Erythroblast (primary cell): ENCODE results near the gene EPOP.
"Not testable (repeated sequence)": the region's sequence is repeated elsewhere in the genome, so short reads cannot be mapped to it uniquely, and the experiment has no call there.

Experiments used
- DNase-seq, 2 experiments: peaks; one replicate each; lab custom pipeline; 2025; lab: John Stamatoyannopoulos, UW
- GATA1 ChIP-seq: IDR thresholded peaks from 2 replicates; pipeline ENCODE4 v1.6.1; 2011; ENCODE audit warnings: low read depth, mild to moderate bottlenecking, control low read depth, low read length, moderate library complexity
- POLR2A ChIP-seq: IDR thresholded peaks from 2 replicates; pipeline ENCODE4 v1.6.1; 2011; ENCODE audit warnings: mild to moderate bottlenecking, low read length

The EPOP gene

GRCh38 chr17:38656959-38657823, 17.6 kb downstream of the EPOP start:
- no peak for DNase-seq
- TF ChIP-seq GATA1, result no peak
- TF ChIP-seq POLR2A, result no peak

- TF ChIP-seq GATA1 (no peak), POLR2A (no peak)
- DNase-seq, result no peak
Observed at GRCh38 chr17:38654411-38655398, 20.1 kb downstream of the EPOP start.

DNA sequence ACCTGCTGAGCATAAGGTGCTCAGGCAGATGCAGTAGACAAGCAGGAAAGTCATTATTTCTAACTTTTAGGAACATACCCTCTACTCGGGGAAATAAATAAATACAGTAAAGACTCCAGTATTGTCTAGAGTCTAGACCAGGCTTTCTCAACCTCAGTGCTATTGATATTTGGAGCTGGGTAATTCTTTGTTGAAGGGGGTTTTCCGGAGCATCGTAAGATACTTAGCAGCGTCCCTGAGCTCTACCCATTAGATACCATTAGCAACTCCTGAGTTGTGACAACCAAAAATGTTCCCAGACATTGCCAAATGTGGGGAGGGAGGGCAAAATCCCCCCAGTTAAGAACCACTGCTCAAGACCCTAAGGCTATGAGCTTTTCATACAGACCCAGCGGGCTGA, 21.1 kb downstream of the EPOP start:
- TF ChIP-seq GATA1 (no peak), POLR2A (no peak)
- DNase-seq, result no peak

- no peak for TF ChIP-seq GATA1
- TF ChIP-seq POLR2A, result no peak
Observed at GRCh38 chr17:38653230-38653629, 21.5 kb downstream of the EPOP start.

DNA sequence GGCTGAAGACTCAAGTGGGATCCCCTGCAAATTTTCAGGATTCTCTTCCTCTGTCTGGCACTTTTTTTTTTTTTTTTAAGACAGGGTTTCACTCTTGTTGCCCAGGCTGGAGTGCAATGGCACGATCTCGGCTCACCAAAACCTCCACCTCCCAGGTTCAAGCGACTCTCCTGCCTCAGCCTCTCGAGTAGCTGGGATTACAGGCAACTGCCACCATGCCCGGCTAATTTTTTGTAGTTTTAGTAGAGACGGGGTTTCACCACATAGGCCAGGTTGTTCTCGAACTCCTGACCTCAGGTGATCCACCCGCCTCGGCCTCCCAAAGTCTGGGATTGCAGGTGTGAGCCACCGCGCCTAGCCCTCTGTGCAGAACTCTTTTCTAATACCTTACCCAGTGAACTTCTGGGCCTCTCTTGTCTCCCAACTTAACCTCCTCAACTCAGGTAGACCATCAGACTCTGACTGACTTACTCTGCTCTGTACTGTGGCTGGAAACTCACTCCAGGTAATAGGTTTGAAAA, 24.0 kb downstream of the EPOP start:
- not testable (repeated sequence) for DNase-seq

More at GRCh38 chr17:38653230-38653629, 21.5 kb downstream of the EPOP start:
- no peak for DNase-seq

DNA sequence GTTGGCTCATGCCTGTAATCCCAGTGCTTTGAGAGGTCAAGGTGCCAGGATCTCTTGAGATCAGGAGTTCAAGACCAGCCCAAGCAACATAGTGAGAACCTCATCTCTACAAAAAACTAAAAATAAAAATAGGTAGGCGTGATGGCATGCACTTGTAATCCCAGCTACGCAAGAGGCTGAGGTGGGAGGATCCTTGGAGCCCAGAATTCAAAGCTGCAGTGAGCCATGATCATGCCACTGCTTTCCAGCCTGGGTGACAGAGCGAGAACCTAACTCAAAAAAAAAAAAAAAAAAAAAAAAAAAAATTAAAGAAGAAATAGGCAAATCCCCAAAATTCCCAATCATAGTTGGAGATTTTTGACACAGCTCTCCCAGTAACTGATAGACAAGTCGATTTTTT, 36.8 kb downstream of the EPOP start:
- TF ChIP-seq POLR2A (no peak), GATA1 (no peak)
- DNase-seq, result no peak

DNA sequence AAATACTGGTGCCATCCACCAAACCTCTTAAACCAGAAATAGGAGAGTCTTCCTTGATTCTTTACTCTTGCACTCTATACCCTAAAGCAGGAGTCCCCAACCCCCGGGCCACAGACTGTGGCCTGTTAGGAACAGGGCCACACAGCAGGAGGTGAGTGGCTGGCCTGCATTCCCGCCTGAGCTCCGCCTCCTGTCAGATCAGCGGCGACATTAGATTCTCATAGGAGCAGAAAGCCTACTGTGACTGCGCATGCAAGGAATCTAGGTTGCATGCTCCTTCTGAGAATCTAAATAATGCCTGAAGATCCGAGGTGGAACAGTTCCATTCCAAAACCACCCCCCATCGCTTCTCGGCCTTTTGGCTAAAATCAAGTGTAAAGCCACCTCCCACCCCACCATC, 38.7 kb downstream of the EPOP start:
- TF ChIP-seq GATA1, result no peak
- no peak for TF ChIP-seq POLR2A
- no peak for DNase-seq

- DNase-seq, result no peak
- TF ChIP-seq POLR2A (no peak), GATA1 (no peak)
Observed at GRCh38 chr17:38632334-38632733, 42.4 kb downstream of the EPOP start.

GRCh38 chr17:38628441-38628840, 46.3 kb downstream of the EPOP start:
- TF ChIP-seq GATA1 (no peak), POLR2A (no peak)
- DNase-seq, result no peak

DNA sequence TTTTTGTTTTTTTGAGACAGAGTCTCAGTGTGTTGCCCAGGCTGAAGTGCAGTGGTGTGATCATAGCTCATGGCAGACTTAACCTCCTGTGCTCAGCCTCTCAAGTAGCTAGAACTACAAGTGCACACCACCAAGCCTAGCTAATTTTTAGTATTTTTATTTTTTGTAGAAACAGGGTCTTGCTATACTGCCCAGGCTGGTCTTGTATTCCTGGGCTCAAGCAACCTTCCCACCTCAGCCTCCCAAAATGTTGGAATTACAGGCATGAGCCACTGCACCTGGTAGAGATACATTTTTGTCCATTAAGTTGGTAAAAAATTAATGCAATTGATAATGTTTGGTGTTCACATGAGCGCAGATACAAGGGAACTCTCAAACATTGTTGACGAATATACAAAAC, 46.8 kb downstream of the EPOP start:
- DNase-seq, result no peak
- no peak for TF ChIP-seq POLR2A
- TF ChIP-seq GATA1, result no peak

GRCh38 chr17:38626606-38627226, 48.0 kb downstream of the EPOP start:
- DNase-seq, result not testable (repeated sequence)

- no peak for DNase-seq
- TF ChIP-seq POLR2A (no peak), GATA1 (no peak)
Observed at GRCh38 chr17:38625482-38625881, 49.3 kb downstream of the EPOP start.

GRCh38 chr17:38624782-38625355, 49.9 kb downstream of the EPOP start:
- not testable (repeated sequence) for DNase-seq
